ENCODE measurements around the gene ARMC3.

DNA sequence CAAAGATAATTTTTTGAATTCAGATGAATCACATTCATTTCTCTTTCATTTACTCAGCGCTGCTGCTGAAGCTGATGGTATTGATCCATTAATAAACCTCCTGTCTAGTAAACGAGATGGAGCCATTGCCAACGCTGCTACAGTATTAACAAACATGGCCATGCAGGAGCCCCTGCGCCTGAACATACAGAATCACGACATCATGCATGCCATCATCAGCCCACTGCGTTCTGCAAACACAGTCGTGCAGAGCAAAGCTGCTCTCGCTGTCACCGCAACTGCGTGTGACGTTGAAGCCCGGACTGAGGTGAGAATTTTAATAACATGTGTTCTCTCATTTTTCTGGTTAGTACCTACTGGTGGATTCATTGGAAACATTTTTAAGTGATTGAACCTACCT lies 70.2 kb downstream of the ARMC3 start:
- TF ChIP-seq SUZ12 (IDR thresholded peaks at IDR 0.05; ENCODE audit: extremely low read depth, insufficient read depth, insufficient read length) (no peak), ZNF274 (IDR thresholded peaks at IDR 0.05; ENCODE audit: low read depth, low read length) (no peak)

Measured in NT2/D1 (cell line).